Uterus (tissue), 4 donors: ENCODE measurements around the gene RBMS1. TPM values are rescaled to one million over a fixed set of nuclear protein-coding genes. Genes with fewer than 3 reads are reported as not detected.

Experiments
- DNase-seq, 2 donors: peaks; one replicate each; pipeline ENCODE4 v3.0.0-alpha.2; 2019 to 2020
- H3K27ac ChIP-seq, 2 donors: fragments of 200-600 bp; sonication (generic); 1 replicate in 1 of 2; 2 replicates in 1 of 2; pipeline ENCODE4 v1.5.1; 2016 to 2018
- H3K27me3 ChIP-seq, 2 donors: fragments of 200-600 bp; sonication (generic); one replicate each; pipeline ENCODE4 v1.5.1; 2018 to 2019; ENCODE audit warnings: control low read depth in 1 of 2
- H3K36me3 ChIP-seq, 2 donors: fragments of 200-600 bp; sonication (generic); one replicate each; pipeline ENCODE4 v1.5.1; 2019; ENCODE audit warnings: control low read depth in 1 of 2
- H3K4me1 ChIP-seq, 2 donors: fragments of 200-600 bp; sonication (generic); one replicate each; pipeline ENCODE4 v1.5.1; 2018 to 2019; ENCODE audit warnings: control low read depth in 1 of 2
- H3K4me3 ChIP-seq, 2 donors: fragments of 200-600 bp; sonication (generic); 1 replicate in 1 of 2; 2 replicates in 1 of 2; pipeline ENCODE4 v1.5.1; 2018 to 2019; ENCODE audit warnings: mild to moderate bottlenecking in 1 of 2
- H3K9me3 ChIP-seq, 2 donors: fragments of 200-600 bp; sonication (generic); one replicate each; pipeline ENCODE4 v1.5.1; 2019; ENCODE audit warnings: control low read depth in 1 of 2
- CTCF ChIP-seq, 4 experiments: fragments of 200-600 bp in 2 of 4; fragments of 450-650 bp in 2 of 4; sonication (generic) in 2 of 4; IDR thresholded peaks; one replicate each; pipeline ENCODE4 v1.5.1; 2016 to 2019; ENCODE audit warnings: antibody characterized with exemption in 4 of 4, mild to moderate bottlenecking in 2 of 4, moderate library complexity in 1 of 4
- POLR2A ChIP-seq, 2 donors: fragments of 450-650 bp; IDR thresholded peaks; one replicate each; pipeline ENCODE4 v1.6.1; 2016; ENCODE audit warnings: antibody characterized with exemption in 2 of 2, mild to moderate bottlenecking in 1 of 2, moderate library complexity in 1 of 2
- intact Hi-C: fragments of 100-400 bp; cut with DNase I; formaldehyde crosslinking; loops from one replicate; pipeline ENCODE4 v1.15.1; 2023; ENCODE audit warnings: low total_unique reads
- total RNA-seq, 4 donors: library from RNA; depleted of rRNA in 3 of 4; stranded (reverse); fragments of >200 nt in 3 of 4; gene quantifications; one replicate each; pipeline versions ENCODE4 v1.1.0 to v1.2.4, GENCODE V29; 2014 to 2023
- donor health status: DM: yes; HTN: yes; CAD: no.

The RBMS1 gene
- total RNA-seq, 4 donors from 2014 or later = 30.5 to 149 (median 88.9) TPM

- intact Hi-C loops = no loop called here
- no peak overlapping the region for H3K4me3 ChIP-seq
- no peak for DNase-seq
- H3K27ac ChIP-seq = no peak overlapping the region
- TF ChIP-seq POLR2A (IDR thresholded peaks at IDR 0.05) = no peak
- no peak for TF ChIP-seq CTCF (IDR thresholded peaks at IDR 0.05)
- no peaks in the 10 kb centered on the region for H3K36me3 ChIP-seq
- H3K9me3 ChIP-seq = no peaks in the 10 kb centered on the region
- H3K4me1 ChIP-seq = no peaks in the 10 kb centered on the region
- no peaks in the 10 kb centered on the region for H3K27me3 ChIP-seq
These were observed 237.1 kb downstream of the RBMS1 start for GRCh38 chr2:160256507-160256906.

- no peak overlapping the region for H3K4me3 ChIP-seq
- no peak overlapping the region for H3K27ac ChIP-seq
- no peak for TF ChIP-seq CTCF (IDR thresholded peaks at IDR 0.05)
- no peak for TF ChIP-seq POLR2A (IDR thresholded peaks at IDR 0.05)
- H3K27me3 ChIP-seq = no peaks in the 10 kb centered on the region
- no peaks in the 10 kb centered on the region for H3K36me3 ChIP-seq
- DNase-seq = no peak
- H3K4me1 ChIP-seq = no peaks in the 10 kb centered on the region
- H3K9me3 ChIP-seq = no peaks in the 10 kb centered on the region
- intact Hi-C loops = no loop called here
These were observed 238.2 kb downstream of the RBMS1 start for GRCh38 chr2:160255408-160255807.

- intact Hi-C loops = no loop called here
- Histone ChIP-seq H3K27ac (no peak overlapping the region), H3K27me3 (no peaks in the 10 kb centered on the region), H3K36me3 (no peaks in the 10 kb centered on the region), H3K4me3 (no peak overlapping the region), H3K9me3 (no peaks in the 10 kb centered on the region), H3K4me1 (no peaks in the 10 kb centered on the region)
- TF ChIP-seq CTCF (IDR thresholded peaks at IDR 0.05) = no peak
- TF ChIP-seq POLR2A (IDR thresholded peaks at IDR 0.05) = no peak
- DNase-seq = no peak
These were observed 239.3 kb downstream of the RBMS1 start for GRCh38 chr2:160254189-160254762.

GRCh38 chr2:160253440-160254188 is 240.0 kb downstream of the RBMS1 start:
- H3K9me3 ChIP-seq = no peaks in the 10 kb centered on the region
- TF ChIP-seq POLR2A (IDR thresholded peaks at IDR 0.05) = no peak
- TF ChIP-seq CTCF (IDR thresholded peaks at IDR 0.05) = no peak
- intact Hi-C loops = no loop called here
- no peaks in the 10 kb centered on the region for H3K36me3 ChIP-seq
- DNase-seq = no peak
- no peak overlapping the region for H3K27ac ChIP-seq
- no peaks in the 10 kb centered on the region for H3K27me3 ChIP-seq
- no peak overlapping the region for H3K4me3 ChIP-seq
- no peaks in the 10 kb centered on the region for H3K4me1 ChIP-seq

- Histone ChIP-seq H3K27ac (no peak overlapping the region), H3K4me1 (no peaks in the 10 kb centered on the region), H3K4me3 (no peak overlapping the region), H3K36me3 (no peaks in the 10 kb centered on the region), H3K9me3 (no peaks in the 10 kb centered on the region), H3K27me3 (no peaks in the 10 kb centered on the region)
- DNase-seq = no peak
- intact Hi-C loops = no loop called here
- TF ChIP-seq CTCF (IDR thresholded peaks at IDR 0.05) (no peak), POLR2A (IDR thresholded peaks at IDR 0.05) (no peak)
These were observed 240.7 kb downstream of the RBMS1 start for GRCh38 chr2:160252900-160253299.
